ENCODE results near the gene ARL15.

ARL15 gene

DNA sequence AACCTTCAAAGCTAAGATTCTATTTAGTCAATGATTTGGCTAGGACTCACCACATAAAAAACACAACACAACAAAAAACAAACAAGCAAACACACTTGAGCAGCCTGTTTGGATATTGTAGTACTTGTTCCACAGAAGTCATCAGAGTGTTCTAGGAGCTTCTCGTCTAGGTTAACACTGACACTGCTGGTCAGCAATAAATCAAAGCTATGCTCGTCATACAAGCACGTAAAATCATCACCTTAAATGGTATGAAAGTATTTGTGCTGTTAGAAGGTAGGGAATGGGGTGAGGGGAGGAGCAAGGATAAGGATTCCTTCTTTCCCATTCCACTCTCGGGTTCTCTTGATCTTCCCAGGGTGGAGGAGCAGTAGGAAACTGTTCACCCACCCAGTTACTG lies 88.0 kb downstream of the ARL15 start:
- Histone ChIP-seq H3K27me3 (ENCODE audit: insufficient read depth, low read length, poor library complexity, severe bottlenecking) (no peaks in the 10 kb centered on the region), H2AFZ (ENCODE audit: low read length) (no peak overlapping the region), H3K9me2 (replicated peaks; ENCODE audit: low read depth, low read length) (no peaks in the 10 kb centered on the region), H3K36me3 (ENCODE audit: insufficient read depth, low read length) (no peaks in the 10 kb centered on the region), H3K4me3 (ENCODE audit: low read length, poor library complexity, severe bottlenecking) (no peak overlapping the region), H3K9ac (ENCODE audit: low read depth, low read length, poor library complexity, severe bottlenecking) (no peak overlapping the region), H3K9me3 (ENCODE audit: insufficient read depth, low read depth, low read length) (no peaks in the 10 kb centered on the region), H3K4me1 (ENCODE audit: insufficient read depth, low read length, poor library complexity, severe bottlenecking) (no peaks in the 10 kb centered on the region), H3K79me2 (ENCODE audit: insufficient read depth, low read length) (peaks cover 7% of the 10 kb centered on the region), H4K20me1 (ENCODE audit: insufficient read depth, low read length, poor library complexity, severe bottlenecking) (no peaks in the 10 kb centered on the region), H3F3A (ENCODE audit: low read depth) (no peaks in the 10 kb centered on the region), H3K4me2 (ENCODE audit: low read depth, low read length, poor library complexity, severe bottlenecking) (no peak overlapping the region)
- TF ChIP-seq, protein P1, sequence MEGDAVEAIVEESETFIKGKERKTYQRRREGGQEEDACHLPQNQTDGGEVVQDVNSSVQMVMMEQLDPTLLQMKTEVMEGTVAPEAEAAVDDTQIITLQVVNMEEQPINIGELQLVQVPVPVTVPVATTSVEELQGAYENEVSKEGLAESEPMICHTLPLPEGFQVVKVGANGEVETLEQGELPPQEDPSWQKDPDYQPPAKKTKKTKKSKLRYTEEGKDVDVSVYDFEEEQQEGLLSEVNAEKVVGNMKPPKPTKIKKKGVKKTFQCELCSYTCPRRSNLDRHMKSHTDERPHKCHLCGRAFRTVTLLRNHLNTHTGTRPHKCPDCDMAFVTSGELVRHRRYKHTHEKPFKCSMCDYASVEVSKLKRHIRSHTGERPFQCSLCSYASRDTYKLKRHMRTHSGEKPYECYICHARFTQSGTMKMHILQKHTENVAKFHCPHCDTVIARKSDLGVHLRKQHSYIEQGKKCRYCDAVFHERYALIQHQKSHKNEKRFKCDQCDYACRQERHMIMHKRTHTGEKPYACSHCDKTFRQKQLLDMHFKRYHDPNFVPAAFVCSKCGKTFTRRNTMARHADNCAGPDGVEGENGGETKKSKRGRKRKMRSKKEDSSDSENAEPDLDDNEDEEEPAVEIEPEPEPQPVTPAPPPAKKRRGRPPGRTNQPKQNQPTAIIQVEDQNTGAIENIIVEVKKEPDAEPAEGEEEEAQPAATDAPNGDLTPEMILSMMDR (conservative IDR thresholded peaks at IDR 0.05; ENCODE audit: low read length) = no peak
- no peak for TF ChIP-seq EZH2phosphoT487 (IDR thresholded peaks at IDR 0.05; ENCODE audit: borderline replicate concordance)

DNA sequence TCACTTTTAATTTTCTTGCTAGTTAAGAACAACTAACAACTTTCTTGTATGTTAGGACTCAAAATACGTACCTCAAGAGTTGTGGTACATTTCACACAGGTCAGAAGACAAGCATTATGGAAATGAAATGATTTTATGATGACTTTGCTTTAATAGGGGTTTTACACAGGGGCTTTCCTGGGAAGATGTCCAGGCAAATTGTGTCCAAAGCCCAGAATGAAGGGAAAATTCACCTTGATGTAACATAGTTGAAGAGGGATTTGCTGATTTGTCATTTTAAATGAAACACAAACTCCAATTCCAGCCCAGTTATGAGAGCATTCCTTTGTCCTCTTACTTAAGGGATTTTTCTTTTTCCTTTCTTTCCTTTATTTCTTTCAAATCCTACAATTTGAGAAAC lies 89.2 kb downstream of the ARL15 start:
- no peak for TF ChIP-seq EZH2phosphoT487 (IDR thresholded peaks at IDR 0.05; ENCODE audit: borderline replicate concordance)
- TF ChIP-seq, protein P1 (conservative IDR thresholded peaks at IDR 0.05; ENCODE audit: low read length) = no peak
- H3K4me2 ChIP-seq (ENCODE audit: low read depth, low read length, poor library complexity, severe bottlenecking) = no peak overlapping the region
- no peak overlapping the region for H3K4me3 ChIP-seq (ENCODE audit: low read length, poor library complexity, severe bottlenecking)
- H3F3A ChIP-seq (ENCODE audit: low read depth) = no peaks in the 10 kb centered on the region
- no peak overlapping the region for H2AFZ ChIP-seq (ENCODE audit: low read length)
- no peaks in the 10 kb centered on the region for H3K9me3 ChIP-seq (ENCODE audit: insufficient read depth, low read depth, low read length)
- no peaks in the 10 kb centered on the region for H3K36me3 ChIP-seq (ENCODE audit: insufficient read depth, low read length)
- no peaks in the 10 kb centered on the region for H3K27me3 ChIP-seq (ENCODE audit: insufficient read depth, low read length, poor library complexity, severe bottlenecking)
- H3K9me2 ChIP-seq (replicated peaks; ENCODE audit: low read depth, low read length) = no peaks in the 10 kb centered on the region
- peaks cover 7% of the 10 kb centered on the region for H3K79me2 ChIP-seq (ENCODE audit: insufficient read depth, low read length)
- H4K20me1 ChIP-seq (ENCODE audit: insufficient read depth, low read length, poor library complexity, severe bottlenecking) = no peaks in the 10 kb centered on the region
- no peaks in the 10 kb centered on the region for H3K4me1 ChIP-seq (ENCODE audit: insufficient read depth, low read length, poor library complexity, severe bottlenecking)
- no peak overlapping the region for H3K9ac ChIP-seq (ENCODE audit: low read depth, low read length, poor library complexity, severe bottlenecking)

DNA sequence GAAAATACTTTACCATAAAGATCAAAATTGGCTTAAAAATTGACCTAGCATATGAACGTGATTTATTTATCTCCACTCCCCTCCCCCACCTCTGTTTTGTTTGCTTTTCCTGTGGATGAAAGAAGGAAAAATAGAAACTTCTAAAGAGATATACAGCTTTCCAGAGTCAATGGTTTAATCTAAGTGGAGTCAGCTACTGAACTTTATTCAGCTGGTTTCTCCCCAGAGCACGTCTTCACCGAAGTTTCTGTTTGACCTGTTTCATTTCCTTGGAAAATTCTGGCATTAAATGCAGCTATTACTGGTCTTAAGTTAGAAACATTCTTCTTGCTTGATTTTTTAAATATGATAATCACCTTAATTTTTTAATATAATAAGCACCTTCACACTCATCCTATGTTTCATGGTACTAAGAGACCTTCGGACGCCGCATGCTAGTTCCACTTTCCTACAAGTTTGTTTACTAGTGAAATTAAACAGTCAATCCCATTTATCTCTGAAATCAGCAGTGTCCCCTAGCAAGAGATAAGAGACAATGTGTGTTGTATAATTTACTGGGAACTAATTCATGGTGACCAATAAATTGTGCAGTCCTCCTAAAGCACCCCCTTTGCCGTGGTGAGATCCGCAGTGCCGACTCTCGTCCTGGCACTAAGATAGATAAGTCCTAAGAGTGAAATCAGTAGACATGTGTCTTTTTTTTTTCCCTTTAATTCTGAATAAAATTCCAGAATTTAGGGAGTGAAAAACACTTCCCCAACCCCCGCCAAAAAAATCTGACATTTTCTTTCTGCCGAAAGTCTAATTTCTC lies 89.9 kb downstream of the ARL15 start:
- TF ChIP-seq, protein P1 (conservative IDR thresholded peaks at IDR 0.05; ENCODE audit: low read length) = no peak
- TF ChIP-seq EZH2phosphoT487 (IDR thresholded peaks at IDR 0.05; ENCODE audit: borderline replicate concordance) = no peak
- H2AFZ ChIP-seq (ENCODE audit: low read length) = no peak overlapping the region
- H3K27me3 ChIP-seq (ENCODE audit: insufficient read depth, low read length, poor library complexity, severe bottlenecking) = no peaks in the 10 kb centered on the region
- H3K9ac ChIP-seq (ENCODE audit: low read depth, low read length, poor library complexity, severe bottlenecking) = no peak overlapping the region
- no peaks in the 10 kb centered on the region for H4K20me1 ChIP-seq (ENCODE audit: insufficient read depth, low read length, poor library complexity, severe bottlenecking)
- peaks cover 7% of the 10 kb centered on the region for H3K79me2 ChIP-seq (ENCODE audit: insufficient read depth, low read length)
- H3K4me3 ChIP-seq (ENCODE audit: low read length, poor library complexity, severe bottlenecking) = no peak overlapping the region
- no peak overlapping the region for H3K4me2 ChIP-seq (ENCODE audit: low read depth, low read length, poor library complexity, severe bottlenecking)
- no peaks in the 10 kb centered on the region for H3F3A ChIP-seq (ENCODE audit: low read depth)
- H3K9me2 ChIP-seq (replicated peaks; ENCODE audit: low read depth, low read length) = no peaks in the 10 kb centered on the region
- no peaks in the 10 kb centered on the region for H3K4me1 ChIP-seq (ENCODE audit: insufficient read depth, low read length, poor library complexity, severe bottlenecking)
- H3K9me3 ChIP-seq (ENCODE audit: insufficient read depth, low read depth, low read length) = no peaks in the 10 kb centered on the region
- no peaks in the 10 kb centered on the region for H3K36me3 ChIP-seq (ENCODE audit: insufficient read depth, low read length)

Data from Loucy (cell line).